ENCODE results near the gene ZFP1.
A peak's percentile ranks its signal among the peaks of the same experiment; 100 is the strongest.

ZFP1 gene

DNA sequence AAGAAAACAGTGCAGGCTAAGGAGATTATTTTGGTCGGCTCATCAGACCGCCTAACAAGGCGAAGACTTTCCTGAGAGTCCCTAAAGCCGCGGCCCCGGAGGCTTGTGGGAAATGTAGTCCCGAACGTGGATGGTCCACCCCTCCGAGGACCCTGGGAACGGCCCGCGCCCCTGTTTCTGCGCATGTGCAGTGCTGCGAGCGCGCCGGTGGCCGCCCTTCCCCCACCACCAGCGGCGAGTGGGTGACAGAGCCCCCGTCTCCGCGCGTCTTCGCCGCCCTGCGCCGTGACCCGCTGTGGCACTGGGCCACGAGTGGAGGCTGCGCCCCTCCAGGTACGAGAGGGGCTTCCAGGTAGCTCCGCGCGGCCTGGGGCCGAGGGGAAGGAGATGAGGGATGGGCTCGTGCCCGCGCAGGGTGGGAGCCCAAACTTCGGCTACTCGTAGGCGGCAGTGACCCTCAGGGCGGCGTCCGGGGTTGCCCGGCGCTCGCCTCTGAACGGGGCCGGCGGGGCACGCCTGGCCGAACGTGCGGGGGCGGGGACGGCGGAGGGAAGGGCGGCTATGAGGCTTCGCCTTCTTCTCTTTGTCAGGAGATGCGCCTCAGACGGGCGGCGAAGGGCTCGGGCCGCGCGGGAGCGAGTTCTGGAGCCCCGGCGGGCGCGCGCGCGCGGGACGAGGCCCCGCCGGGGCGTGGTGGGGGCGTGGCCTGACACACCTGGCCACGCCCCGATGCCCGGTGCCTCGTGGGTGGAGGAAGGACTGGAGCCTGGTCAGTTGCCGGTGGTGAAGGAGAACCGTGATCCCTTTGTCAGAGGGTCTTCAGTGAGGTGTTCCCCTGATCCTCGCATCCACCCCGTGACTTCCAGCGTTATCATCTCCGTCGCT, at the start of gene ZFP1:
TSS of gene ZFP1 (plus strand) at position 214 of the 885 bp plus-strand sequence. CDS start 4,428 bp downstream, outside the sequence.
- H3K27me3 ChIP-seq (ENCODE audit: control insufficient read depth, insufficient read depth, low read length), result no peaks in the 10 kb centered on the region
- no peaks in the 10 kb centered on the region for H3K9me3 ChIP-seq (ENCODE audit: control insufficient read depth, low read length)
- peak within 1 kb of the TSS; percentile 85 for H3K9ac ChIP-seq (ENCODE audit: low read length)
- peak within 1 kb of the TSS; percentile 67 for H3K4me3 ChIP-seq (ENCODE audit: low read length)
- H3K36me3 ChIP-seq (ENCODE audit: control insufficient read depth, insufficient read depth, low read length), result no peaks in the 10 kb centered on the region
- no peaks in the 10 kb centered on the region for H3K4me1 ChIP-seq (ENCODE audit: control insufficient read depth, insufficient read depth, low read length)

DNA sequence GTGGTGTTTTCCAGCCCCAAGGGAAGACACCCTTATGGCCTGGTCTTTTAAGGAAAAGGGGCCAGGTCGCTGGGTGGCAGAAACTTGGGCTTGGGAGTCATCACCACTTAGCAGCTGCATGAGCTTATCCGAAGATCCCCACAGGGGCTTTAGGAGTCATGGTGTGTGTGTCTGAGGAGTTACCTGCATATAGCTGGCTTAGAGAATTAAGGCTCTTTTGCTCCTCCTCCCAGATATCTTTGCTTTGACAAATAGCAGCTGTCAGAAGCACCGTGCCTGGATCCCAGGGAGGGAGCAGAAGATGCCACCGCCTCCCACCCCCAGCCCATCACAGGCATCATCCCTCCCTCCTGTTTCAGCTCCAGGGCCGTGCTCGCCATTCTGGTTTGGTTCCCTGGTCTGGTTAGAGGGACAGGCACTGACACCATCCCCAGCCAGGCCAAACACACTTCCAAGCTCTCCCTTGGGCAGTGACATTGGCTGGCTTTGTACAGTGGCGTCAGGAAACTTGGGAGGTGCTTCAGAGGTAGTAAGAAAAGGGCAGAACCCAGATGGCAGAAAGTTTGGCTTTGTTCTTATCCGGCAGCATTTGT, 49.2 kb upstream of the ZFP1 start:
- Histone ChIP-seq H3K4me3 (ENCODE audit: low read length) (no peak overlapping the region), H3K27me3 (ENCODE audit: control insufficient read depth, insufficient read depth, low read length) (no peaks in the 10 kb centered on the region), H3K36me3 (ENCODE audit: control insufficient read depth, insufficient read depth, low read length) (no peaks in the 10 kb centered on the region), H3K9ac (ENCODE audit: low read length) (no peak overlapping the region), H3K4me1 (ENCODE audit: control insufficient read depth, insufficient read depth, low read length) (peaks cover 47% of the 10 kb centered on the region), H3K9me3 (ENCODE audit: control insufficient read depth, low read length) (no peaks in the 10 kb centered on the region)

DNA sequence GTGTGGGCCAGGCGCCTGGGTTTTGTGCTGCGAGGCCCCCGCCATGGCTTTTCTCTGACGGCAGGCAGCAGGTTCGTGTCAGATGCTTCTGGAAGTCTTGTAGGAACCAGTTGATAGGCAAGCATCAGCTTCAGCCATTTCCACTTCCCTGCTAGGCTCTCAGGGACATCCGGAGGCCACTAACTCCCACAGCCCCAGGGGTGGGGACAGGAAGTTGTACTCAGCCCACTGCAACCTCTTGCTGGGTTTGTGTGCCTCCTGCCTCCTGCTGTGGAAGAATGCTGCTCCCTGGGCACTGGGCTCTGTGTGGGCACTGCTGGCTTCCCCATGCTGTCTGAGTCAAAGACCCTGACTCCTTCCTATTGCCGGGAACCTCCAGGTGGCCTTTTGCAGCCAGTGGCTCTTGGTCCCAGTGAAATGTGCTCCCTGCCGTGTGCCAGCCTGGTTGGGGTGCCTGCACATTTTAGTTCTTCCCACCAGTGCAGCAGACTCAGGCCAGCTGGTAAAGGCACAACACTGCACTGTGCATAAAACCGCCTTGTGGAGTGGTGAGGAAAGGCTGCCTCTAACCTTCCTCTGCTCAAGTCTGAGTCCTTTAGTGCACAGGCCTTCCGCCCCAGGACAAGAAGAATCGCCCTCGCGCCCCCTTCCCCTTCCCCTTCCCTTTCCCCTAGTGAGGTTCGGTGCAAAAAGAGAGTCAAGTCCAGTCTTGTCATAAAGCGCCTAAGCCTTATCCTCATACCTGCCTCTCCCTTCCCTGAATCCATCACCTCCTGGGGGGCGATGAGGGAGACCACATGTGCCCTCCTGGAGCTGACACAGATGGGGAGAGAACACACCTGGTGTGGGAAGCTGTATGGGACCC, 48.4 kb upstream of the ZFP1 start:
- Histone ChIP-seq H3K36me3 (ENCODE audit: control insufficient read depth, insufficient read depth, low read length) (no peaks in the 10 kb centered on the region), H3K27me3 (ENCODE audit: control insufficient read depth, insufficient read depth, low read length) (no peaks in the 10 kb centered on the region), H3K4me3 (ENCODE audit: low read length) (no peak overlapping the region), H3K9ac (ENCODE audit: low read length) (no peak overlapping the region), H3K9me3 (ENCODE audit: control insufficient read depth, low read length) (no peaks in the 10 kb centered on the region), H3K4me1 (ENCODE audit: control insufficient read depth, insufficient read depth, low read length) (peaks cover 47% of the 10 kb centered on the region)

DNA sequence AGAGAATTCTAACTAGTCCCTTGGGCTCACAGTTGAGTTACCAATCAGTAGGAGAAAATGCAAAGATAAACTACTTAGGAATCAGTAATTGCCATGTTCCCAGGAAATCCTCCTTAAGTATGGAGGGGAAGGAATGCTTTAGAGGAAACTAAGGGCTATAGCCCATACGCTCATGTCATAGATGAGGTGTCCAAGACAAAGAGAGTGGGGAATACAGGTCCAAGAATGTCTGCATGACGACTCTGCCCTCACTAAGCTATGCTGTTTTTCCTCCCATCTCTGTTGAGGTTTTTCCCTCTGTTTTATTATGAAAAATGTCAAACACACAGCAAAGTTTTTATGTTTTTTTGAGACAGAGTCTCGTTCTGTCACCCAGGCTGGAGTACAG, 47.7 kb upstream of the ZFP1 start:
- H3K4me1 ChIP-seq (ENCODE audit: control insufficient read depth, insufficient read depth, low read length), result peaks cover 52% of the 10 kb centered on the region
- no peak overlapping the region for H3K9ac ChIP-seq (ENCODE audit: low read length)
- no peaks in the 10 kb centered on the region for H3K27me3 ChIP-seq (ENCODE audit: control insufficient read depth, insufficient read depth, low read length)
- no peaks in the 10 kb centered on the region for H3K9me3 ChIP-seq (ENCODE audit: control insufficient read depth, low read length)
- H3K4me3 ChIP-seq (ENCODE audit: low read length), result no peak overlapping the region
- H3K36me3 ChIP-seq (ENCODE audit: control insufficient read depth, insufficient read depth, low read length), result no peaks in the 10 kb centered on the region

DNA sequence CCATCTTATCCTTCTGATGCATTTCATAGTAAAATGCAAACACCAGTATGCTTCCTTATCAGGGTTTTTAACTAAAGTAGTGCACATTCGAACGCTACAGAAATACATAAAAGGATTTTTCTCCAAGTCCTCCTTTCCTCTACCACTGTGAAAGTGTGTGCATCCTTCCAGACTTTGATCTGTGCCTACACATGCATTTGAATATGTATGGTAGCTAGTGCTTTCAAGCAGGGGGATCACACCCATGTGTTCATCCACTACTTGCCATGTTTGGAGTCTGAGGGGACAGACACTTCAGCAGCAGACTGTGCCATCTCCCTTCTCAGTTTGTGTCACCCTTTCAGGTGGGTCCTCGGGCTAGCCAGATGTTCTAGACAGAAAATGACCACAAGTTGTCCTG, 46.7 kb upstream of the ZFP1 start:
- H3K9me3 ChIP-seq (ENCODE audit: control insufficient read depth, low read length), result no peaks in the 10 kb centered on the region
- H3K27me3 ChIP-seq (ENCODE audit: control insufficient read depth, insufficient read depth, low read length), result no peaks in the 10 kb centered on the region
- no peaks in the 10 kb centered on the region for H3K36me3 ChIP-seq (ENCODE audit: control insufficient read depth, insufficient read depth, low read length)
- no peak overlapping the region for H3K4me3 ChIP-seq (ENCODE audit: low read length)
- H3K4me1 ChIP-seq (ENCODE audit: control insufficient read depth, insufficient read depth, low read length), result peaks cover 53% of the 10 kb centered on the region
- no peak overlapping the region for H3K9ac ChIP-seq (ENCODE audit: low read length)

DNA sequence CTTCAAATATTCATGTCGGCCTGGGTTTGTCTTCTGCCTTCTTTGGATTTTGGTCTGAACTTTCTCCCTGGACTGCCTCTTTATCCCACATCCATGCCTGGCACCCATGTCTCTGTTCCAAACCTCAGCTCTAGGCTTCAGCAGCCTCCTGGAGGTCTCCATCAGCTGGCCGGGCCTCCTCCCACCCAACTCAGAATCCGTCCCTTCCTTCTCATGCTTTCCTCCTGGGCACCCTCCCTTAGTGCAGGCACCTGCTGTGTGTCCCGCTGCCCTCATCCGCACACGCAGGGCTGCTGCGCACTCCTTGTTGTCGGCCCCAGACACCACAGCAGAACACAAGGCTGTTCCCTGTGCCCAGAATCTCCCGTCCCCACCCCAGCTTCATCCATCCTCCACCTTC, 45.7 kb upstream of the ZFP1 start:
- Histone ChIP-seq H3K4me1 (ENCODE audit: control insufficient read depth, insufficient read depth, low read length) (peaks cover 45% of the 10 kb centered on the region), H3K4me3 (ENCODE audit: low read length) (no peak overlapping the region), H3K9ac (ENCODE audit: low read length) (no peak overlapping the region)

DNA sequence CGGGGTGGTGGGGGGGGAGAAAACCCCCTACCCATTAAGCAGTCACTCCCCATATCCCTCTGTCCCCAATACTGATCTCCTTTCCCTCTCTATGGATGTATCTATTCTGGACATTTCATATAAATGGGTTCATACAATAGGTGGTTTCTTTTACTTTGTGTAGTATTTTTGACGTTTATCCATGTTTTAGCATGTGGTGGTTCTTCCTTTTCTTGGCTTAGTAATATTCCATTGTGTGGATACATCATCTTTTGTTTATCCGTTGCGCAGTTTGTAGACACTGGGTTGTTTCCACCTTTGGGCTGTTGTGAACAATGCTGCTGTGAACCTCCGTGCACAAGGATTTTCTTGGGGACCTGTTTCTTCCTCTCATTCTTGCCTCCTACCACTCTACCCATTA, 44.3 kb upstream of the ZFP1 start:
- peaks cover 35% of the 10 kb centered on the region for H3K4me1 ChIP-seq (ENCODE audit: control insufficient read depth, insufficient read depth, low read length)
- no peak overlapping the region for H3K4me3 ChIP-seq (ENCODE audit: low read length)
- no peaks in the 10 kb centered on the region for H3K9me3 ChIP-seq (ENCODE audit: control insufficient read depth, low read length)
- H3K27me3 ChIP-seq (ENCODE audit: control insufficient read depth, insufficient read depth, low read length), result no peaks in the 10 kb centered on the region
- no peak overlapping the region for H3K9ac ChIP-seq (ENCODE audit: low read length)
- H3K36me3 ChIP-seq (ENCODE audit: control insufficient read depth, insufficient read depth, low read length), result no peaks in the 10 kb centered on the region

More for the DNA sequence above, 45.7 kb upstream of the ZFP1 start:
- no peaks in the 10 kb centered on the region for H3K27me3 ChIP-seq (ENCODE audit: control insufficient read depth, insufficient read depth, low read length)
- no peaks in the 10 kb centered on the region for H3K9me3 ChIP-seq (ENCODE audit: control insufficient read depth, low read length)
- H3K36me3 ChIP-seq (ENCODE audit: control insufficient read depth, insufficient read depth, low read length), result no peaks in the 10 kb centered on the region

DNA sequence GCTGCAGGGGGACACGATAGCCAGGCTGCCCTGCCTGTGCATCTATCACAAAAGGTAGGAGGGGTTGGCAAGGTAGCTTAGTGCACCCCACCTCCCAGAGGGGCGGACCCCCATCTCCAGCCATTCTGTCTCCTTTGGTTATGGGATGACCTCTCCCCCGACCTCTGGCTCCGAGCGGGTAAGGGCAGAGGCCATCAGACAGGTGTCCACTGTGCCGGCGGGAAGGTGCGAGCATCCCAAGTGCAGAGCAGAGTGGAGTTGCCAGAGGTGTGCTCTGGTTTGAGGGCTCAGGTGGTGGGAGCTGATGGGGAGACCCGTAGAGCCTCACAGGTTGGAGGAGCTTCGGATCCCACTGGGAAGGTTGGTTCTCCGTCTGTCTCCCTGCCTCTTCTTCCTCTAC, 43.5 kb upstream of the ZFP1 start:
- Histone ChIP-seq H3K9ac (ENCODE audit: low read length) (no peak overlapping the region), H3K27me3 (ENCODE audit: control insufficient read depth, insufficient read depth, low read length) (no peaks in the 10 kb centered on the region), H3K4me1 (ENCODE audit: control insufficient read depth, insufficient read depth, low read length) (peaks cover 35% of the 10 kb centered on the region), H3K36me3 (ENCODE audit: control insufficient read depth, insufficient read depth, low read length) (no peaks in the 10 kb centered on the region), H3K9me3 (ENCODE audit: control insufficient read depth, low read length) (no peaks in the 10 kb centered on the region), H3K4me3 (ENCODE audit: low read length) (no peak overlapping the region)

DNA sequence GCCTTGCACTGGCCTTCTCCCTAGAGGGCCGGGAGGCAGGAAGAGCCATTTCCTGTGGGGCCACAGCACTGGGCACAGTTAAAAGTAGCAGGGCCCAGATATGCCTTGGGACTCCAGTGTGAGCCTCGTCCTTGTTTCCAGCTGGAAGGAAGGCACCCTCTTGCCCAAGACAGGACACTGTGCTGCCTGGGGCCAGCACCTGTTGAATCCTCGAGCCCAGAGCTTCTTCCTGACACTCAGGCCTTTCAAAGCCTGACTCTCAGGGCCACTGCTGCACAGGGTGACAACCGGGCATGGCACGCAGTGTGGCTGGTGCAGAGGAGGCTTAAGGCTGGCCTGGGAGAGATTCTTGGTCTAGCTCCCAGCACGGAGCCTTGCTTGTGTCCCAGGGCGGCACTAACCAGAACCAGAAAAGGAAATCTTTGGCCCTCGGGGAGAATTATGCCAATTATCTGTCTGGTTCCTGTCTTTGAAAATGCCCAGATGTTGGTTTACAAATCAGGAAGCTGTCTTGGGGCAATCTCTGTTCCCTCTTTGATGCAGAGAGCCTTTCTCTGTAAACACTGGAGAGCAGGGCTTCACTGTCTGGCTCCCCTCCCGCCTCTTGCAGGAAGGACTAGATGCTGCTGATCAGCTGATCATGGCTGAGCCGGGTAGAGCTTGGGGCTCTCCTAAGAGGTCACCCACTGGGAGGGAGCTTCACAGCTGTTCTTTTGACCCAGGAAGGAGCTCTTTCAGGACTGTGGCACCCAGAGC, 42.8 kb upstream of the ZFP1 start:
- Histone ChIP-seq H3K4me1 (ENCODE audit: control insufficient read depth, insufficient read depth, low read length) (peaks cover 36% of the 10 kb centered on the region), H3K4me3 (ENCODE audit: low read length) (no peak overlapping the region), H3K9ac (ENCODE audit: low read length) (no peak overlapping the region), H3K27me3 (ENCODE audit: control insufficient read depth, insufficient read depth, low read length) (no peaks in the 10 kb centered on the region), H3K9me3 (ENCODE audit: control insufficient read depth, low read length) (no peaks in the 10 kb centered on the region), H3K36me3 (ENCODE audit: control insufficient read depth, insufficient read depth, low read length) (no peaks in the 10 kb centered on the region)

DNA sequence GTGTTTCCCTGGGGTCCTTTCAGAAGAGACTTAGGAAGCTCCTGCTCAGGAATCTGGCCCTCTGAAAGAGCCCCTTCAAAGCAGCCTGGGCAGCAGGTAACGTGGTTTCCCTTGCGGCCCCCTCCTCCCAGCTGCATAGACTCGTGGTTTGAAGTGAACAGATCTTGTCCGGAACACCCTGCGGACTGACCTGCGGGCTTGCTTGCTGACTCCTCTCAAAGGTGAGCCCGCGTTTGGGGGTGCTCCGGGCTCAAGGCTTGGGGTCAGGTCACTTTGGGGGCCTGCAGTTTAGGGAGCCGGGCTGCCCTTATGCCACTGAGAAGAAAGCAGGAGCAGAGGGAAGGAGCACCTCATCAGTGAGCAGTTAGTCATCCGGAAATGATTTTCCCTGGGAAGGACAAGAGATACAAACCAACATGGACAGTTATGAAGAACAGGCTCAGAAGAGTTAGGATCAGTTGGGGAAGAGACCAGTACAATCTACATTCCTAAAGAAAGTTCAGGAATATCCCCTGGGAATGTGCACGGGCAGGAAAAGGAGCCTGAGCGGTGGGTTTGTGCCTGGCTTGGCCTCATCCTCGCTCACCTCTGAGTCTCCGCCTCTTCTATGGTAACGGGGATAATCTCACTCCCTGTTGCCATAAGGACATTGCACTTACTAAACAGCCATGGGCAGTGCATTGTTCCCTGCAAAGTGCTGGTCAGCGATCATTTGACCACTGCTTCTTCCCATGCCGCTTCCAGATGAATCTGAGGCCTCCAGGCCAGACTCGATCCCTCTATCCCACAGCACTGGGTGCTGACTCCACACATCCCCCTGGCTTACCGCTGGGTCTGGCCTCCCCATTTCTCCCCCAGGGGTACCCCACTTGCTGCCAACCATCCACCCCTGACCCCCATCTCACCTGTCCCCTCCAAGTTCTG, 41.7 kb upstream of the ZFP1 start:
- Histone ChIP-seq H3K4me3 (ENCODE audit: low read length) (no peak overlapping the region), H3K9ac (ENCODE audit: low read length) (peak overlapping the region; percentile 25), H3K9me3 (ENCODE audit: control insufficient read depth, low read length) (no peaks in the 10 kb centered on the region), H3K36me3 (ENCODE audit: control insufficient read depth, insufficient read depth, low read length) (no peaks in the 10 kb centered on the region), H3K4me1 (ENCODE audit: control insufficient read depth, insufficient read depth, low read length) (peaks cover 47% of the 10 kb centered on the region), H3K27me3 (ENCODE audit: control insufficient read depth, insufficient read depth, low read length) (no peaks in the 10 kb centered on the region)

DNA sequence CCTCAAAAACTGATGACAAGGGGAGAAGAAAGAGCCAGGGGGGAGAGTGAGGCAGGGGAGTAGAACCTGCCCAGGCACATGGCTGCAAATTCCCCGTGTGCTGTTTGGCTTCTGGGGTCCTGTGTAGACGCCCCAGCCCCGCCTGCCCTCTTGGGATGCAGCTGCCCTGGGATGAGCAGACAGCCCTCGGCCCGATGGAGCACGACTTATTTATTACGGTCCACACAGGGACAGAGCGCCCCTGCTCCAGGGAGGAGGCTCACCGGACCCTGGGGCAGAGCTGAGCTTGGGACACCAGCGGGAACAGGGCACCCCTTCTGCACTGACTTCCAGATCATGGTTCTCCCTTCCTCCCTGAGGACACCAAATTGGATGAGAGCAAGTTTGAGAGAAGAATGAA, 40.8 kb upstream of the ZFP1 start:
- peak overlapping the region; percentile 25 for H3K9ac ChIP-seq (ENCODE audit: low read length)
- H3K4me1 ChIP-seq (ENCODE audit: control insufficient read depth, insufficient read depth, low read length), result peaks cover 51% of the 10 kb centered on the region
- H3K36me3 ChIP-seq (ENCODE audit: control insufficient read depth, insufficient read depth, low read length), result no peaks in the 10 kb centered on the region
- H3K9me3 ChIP-seq (ENCODE audit: control insufficient read depth, low read length), result no peaks in the 10 kb centered on the region
- no peak overlapping the region for H3K4me3 ChIP-seq (ENCODE audit: low read length)
- no peaks in the 10 kb centered on the region for H3K27me3 ChIP-seq (ENCODE audit: control insufficient read depth, insufficient read depth, low read length)

Measured in mucosa of stomach (tissue), 1 donor.